C1 segment of cervical spinal cord (tissue), 14 donors: ENCODE results near the gene GUCY1B1.

ENCODE experiments used
- DNase-seq, 14 donors: peaks; one replicate each; lab custom pipeline; 2025; lab: John Stamatoyannopoulos, UW

The GUCY1B1 gene

GRCh38 chr4:155799116-155799793, 40.4 kb downstream of the GUCY1B1 start:
- DNase-seq: no peak

DNA sequence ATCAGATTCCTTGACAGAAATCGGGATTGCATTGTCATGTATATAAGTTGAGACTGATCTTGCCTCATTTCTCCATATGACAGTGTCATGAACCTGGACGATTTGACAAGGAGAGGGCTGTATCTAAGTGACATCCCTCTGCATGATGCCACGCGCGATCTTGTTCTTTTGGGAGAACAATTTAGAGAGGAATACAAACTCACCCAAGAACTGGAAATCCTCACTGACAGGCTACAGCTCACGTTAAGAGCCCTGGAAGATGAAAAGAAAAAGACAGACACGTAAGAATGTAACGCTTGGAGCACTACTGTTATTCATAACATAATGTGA, 40.9 kb downstream of the GUCY1B1 start:
- DNase-seq: no peak

DNA sequence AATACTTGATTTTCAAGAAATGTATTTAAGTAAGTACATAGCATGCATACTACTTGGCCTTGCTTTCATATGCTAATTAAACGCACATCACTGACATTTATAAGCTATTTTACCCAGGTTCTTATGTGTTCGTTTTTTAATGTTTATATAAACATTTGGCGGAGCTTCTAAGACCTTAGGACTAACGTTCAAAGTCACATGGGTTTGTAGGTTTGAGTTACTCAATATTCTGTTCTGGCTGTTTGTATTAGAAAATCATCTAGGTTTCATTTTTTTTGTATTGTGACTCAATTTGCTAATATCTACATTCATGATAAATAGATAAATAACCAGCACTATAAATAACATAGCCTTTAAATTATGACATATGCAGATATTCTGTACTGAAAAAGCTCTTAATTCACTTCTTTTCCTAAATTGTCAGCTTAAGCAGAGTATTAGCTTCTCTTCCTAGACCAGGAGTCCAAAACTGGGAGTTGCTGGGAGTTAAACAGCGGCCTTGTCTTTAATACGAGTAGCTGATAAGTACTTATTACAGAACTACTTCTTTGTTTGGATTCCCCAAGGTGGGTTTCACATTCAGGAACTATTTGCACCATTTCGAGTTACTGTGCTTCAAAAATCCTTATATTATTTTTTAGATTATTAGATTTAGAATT, 42.0 kb downstream of the GUCY1B1 start:
- DNase-seq: no peak

DNA sequence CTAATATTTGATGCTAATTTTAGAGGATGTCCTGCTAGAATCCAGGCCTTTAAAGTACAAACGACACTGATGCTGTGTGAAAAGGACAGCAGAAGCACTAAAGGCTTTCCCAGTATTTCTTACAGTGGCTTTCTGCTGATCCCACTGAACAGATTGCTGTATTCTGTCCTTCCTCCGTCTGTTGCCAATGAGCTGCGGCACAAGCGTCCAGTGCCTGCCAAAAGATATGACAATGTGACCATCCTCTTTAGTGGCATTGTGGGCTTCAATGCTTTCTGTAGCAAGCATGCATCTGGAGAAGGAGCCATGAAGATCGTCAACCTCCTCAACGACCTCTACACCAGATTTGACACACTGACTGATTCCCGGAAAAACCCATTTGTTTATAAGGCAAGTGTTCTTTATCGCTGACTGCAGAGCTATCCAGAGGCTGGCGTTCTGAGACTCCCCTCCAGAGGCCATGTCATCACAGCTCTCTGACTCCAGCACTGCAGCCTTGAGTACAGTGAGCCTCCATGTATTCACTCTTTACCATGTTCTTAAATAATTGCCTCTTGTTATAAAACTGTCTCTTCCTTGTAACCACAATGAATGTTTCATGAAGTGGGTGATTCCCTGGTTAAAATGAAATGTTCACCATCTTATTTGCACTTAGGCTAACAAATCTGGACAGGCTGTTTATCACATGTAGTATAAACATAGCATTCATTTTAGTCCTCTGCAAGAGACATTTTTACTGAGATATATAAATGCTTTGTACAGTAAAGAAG, 43.6 kb downstream of the GUCY1B1 start:
- DNase-seq: peak in 3 of 14 donors; percentile 4 to 12 (median 11)

DNA sequence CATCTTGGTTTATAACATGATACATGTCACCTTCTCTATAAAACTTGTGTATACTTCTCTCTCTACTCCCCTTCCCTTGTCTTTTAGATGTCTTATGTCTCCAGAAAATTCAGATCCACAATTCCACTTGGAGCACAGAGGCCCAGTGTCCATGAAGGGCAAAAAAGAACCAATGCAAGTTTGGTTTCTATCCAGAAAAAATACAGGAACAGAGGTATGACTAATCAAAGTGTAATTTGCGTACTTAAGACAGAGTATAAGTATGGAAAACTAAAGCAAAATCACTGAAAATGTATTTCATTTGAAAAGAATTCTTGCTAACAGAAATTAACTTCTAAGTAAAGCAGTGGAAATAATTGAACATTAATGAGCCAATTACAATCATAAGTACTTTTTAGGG, 46.2 kb downstream of the GUCY1B1 start:
- no peak for DNase-seq

DNA sequence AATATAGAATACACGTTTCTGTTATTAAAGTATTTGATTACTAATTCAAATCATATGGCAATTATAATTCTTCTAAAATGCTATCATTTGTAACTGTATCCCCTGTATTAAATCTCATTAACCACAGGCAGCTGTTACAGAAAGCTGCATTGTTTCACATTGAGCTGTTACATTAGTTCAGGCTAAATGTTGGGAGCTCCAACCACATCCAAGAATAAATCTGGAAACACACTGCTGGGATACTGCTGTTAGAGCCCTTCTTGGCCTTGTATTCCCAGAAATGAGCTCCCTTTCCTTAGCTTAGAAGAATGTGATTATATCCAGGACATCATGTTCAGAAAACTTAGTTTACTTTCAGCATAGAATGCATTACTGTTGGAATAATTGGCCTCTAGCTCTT, 48.2 kb downstream of the GUCY1B1 start:
- DNase-seq: no peak

DNA sequence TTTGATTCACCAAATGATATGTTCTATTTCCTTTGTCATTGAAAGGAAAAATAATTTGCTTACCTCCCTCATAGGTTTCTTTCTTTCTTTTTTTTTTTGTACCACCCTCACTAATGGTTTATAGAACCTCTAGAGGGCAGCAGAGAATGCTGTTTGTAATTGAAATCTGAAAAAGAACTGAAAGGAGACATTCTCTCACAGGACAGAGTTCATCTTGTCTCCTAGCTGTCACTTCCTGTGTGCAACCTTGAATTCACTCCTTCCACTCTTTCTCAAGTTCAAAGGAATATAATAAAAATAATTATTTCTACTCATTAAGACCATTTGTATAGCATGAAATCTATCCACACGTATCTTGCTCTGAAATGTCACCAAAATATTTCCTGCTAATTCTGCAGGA, 51.0 kb downstream of the GUCY1B1 start:
- DNase-seq: peak in 1 of 14 donors; percentile 6

DNA sequence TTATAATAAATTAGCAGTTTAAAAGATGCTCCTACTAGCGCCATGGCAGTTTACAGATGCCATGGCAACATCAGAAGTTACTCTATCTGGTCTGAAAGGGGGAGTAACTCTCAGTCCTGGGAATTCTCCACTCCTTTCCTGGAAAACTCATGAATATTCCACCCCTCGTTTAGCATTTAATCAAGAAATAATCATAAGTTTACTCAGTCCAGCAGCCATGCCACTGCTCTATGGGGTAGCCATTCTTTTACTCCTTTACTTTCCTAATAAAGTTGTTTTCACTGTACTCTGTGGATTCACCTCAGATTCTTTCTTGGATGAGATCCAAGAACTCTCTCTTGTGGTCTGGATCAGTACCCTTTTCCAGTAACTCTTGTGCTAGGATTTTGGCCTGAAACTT, 52.3 kb downstream of the GUCY1B1 start:
- DNase-seq: no peak

DNA sequence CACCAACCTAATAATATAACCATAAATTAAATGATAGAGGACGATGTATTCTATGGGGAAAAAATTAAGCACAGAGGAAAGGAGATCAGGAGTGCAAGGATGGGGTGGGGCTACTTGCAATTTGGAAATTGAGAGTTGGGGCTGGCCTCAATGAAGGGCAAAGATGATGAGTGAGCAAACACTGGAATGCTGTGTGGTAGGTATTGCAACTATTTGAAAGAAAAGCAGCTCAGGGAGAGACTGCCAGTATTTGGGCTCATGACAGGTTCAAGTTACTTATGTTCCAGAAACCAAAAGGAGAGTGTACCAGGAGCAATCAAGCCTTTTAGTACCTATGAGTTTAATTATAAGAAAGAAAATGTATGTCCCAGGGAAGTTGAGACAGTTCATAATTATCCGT, 59.8 kb downstream of the GUCY1B1 start:
- no peak for DNase-seq

- no peak for DNase-seq
These were observed 60.2 kb downstream of the GUCY1B1 start for GRCh38 chr4:155819066-155819465.

DNA sequence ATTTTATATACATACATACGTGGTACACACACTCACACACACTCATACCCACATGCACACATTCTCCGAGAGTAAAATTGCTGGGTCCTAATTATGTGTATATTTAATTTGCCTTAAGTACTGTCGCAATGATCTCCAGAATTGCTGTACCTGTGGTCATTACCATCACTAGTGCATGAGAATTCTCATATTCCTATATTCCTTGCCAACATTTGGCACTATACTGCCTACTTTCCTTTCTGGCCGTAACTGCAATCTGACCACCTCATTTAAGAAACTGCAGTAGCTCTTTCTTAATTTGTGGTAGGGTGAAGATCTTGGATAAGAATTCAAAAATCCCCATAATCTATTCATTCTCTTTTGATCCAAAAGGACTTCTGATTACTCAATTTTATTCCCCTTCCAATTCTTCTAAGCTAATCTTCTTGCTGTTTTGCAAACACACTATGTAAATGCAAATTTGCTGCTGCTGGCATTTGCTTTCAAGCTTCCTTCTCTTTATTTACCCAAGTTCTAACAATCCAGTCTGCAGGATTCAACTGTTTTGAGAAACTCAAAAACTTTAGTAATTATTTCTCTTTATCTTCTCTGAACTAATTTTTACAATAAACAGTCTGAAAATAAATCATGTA, 62.2 kb downstream of the GUCY1B1 start:
- no peak for DNase-seq

GRCh38 chr4:155822572-155822971, 63.8 kb downstream of the GUCY1B1 start:
- DNase-seq: no peak

- DNase-seq: no peak
These were observed 69.8 kb downstream of the GUCY1B1 start for GRCh38 chr4:155828628-155829027.

DNA sequence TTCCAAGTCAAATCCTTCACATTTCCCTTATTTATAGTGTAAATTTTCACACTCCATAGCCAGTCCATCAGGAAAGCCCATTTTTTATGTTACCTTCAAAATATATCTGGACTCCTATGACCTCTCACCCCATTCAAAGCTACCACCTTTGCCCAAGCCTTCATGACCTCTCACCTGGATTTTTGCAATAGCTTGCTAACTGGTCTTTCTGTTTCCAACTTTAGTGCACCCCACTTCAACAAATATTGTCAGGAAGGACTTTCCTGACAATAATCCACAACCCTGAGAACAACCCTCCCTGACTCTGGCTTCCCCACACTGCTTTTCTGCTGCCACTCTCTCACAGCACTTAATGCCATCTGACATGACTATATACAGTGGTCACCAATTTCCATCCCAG, 73.8 kb downstream of the GUCY1B1 start:
- DNase-seq: no peak

DNA sequence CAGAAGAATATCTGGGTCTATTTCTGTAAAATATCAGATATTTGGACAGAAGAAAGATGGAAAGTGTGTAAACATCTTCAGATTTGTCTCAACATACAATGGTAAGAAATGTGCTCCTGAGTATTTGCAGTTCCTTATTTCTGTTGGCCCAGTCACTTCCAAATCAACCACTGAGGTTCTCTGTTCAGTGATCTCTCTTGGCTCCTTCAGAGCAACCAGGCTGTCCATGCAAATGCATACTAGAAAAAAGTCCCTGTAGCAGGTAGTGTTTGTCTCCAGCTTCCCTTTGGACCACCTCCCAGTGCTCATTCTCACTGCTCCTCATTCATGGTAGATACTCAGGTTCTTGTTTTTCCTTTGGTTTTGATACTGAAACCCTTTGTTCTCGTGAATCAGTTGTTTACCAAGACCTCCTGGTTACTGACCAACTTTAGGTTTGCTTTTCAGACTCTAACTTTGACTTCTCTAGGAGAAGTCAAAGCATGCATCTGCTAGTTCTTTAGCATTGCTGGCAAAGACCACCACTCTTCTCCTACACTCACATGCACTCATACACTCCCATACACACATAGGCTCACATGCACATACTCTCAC, 78.5 kb downstream of the GUCY1B1 start:
- no peak for DNase-seq

DNA sequence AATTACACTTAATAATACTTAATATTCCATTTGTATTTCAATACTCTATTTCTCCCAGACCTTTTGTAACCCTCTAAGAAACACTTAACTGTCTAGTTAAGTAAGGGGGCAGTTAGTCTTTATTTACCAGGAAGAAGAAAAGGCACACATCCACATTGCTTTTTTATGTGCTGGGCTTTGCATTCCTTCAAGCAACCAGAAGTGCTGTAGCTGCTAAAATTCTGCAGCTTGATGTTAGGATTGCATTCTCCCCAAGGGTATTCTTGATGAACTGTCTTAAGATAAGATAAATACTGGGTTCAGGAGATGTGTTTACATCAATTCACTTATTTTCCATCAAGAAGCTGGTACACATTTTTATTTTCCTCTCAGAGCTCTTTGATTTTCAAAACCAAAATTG, 83.3 kb downstream of the GUCY1B1 start:
- DNase-seq: no peak

DNA sequence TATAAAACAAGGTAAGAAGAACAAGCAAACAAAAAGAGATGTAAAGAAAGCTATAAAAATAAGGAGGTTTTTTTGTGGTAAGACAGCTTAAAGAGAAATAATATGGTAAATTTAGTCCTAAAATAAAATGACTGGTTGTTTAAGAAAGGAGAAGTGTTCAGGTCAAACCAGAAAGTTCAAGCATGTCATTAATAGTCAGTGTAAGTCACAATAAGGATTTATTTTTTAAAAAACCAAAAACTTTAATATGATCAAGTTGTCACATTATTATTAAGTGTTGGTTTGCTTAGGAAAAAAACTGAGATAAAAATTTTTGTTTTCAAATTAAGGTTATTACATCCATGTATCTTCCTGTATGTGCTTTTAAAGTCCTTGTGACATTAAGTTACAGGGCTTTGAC, 88.1 kb downstream of the GUCY1B1 start:
- no peak for DNase-seq

- no peak for DNase-seq
These were observed 90.2 kb downstream of the GUCY1B1 start for GRCh38 chr4:155849042-155849441.

DNA sequence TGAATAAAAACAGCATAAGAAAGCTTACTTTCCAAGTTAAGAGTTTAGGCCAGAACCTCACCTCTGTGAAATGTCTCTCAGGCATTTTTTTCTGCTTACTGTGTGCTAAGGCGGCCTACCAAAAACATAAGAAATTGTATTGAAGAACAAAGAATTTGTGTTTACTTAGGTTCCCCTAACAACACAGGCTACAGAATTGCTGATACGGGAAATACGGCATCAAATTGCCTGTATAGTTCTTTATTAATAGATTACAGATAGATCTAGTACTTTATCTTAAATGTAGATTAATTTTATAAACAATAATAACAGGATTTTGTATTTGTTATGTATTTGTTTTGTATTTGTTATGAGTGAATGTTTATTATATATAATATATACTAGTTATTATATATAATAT, 94.4 kb downstream of the GUCY1B1 start:
- DNase-seq: no peak

- DNase-seq: no peak
These were observed 95.9 kb downstream of the GUCY1B1 start for GRCh38 chr4:155854582-155855226.

DNA sequence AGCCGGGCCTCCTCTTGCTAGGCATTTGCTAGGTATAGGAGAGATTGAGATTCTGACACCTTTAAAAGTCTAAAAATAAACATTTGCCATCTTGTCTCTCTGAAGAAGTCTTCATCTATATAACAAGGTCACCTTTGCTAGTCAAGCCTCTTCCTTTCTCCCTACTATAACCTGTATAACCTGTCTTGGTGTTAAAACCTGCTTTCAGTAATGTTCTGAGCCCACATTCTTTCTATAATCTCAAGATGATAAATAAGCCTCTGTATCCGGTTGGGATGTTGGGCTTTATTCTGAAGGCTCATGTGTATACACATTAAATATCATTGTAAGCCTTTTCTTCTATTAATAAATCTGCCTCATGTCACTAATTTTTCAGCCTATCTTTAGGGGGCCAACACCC, 97.1 kb downstream of the GUCY1B1 start:
- DNase-seq: no peak
